ENCODE results near the gene COL19A1.

The COL19A1 gene

DNA sequence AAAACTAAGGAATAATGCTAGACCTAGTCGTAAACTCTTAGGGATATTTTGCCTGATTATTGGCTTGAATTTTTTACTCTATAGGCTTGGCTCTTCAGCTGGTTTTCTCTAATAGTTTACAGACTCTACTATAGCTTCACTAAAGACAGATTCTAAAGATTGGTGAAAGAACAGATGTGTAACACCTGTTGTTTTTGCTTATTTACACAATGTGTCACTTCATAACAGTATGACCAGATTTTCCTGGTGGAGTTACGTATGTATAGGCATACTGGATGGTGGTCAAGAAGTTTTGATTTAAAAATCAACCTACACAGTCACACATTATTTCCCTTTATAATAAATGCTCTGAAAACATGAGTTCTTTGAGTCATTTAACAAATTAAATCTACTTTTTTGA, 4.8 kb downstream of the COL19A1 start:
- TF ChIP-seq, protein P1, sequence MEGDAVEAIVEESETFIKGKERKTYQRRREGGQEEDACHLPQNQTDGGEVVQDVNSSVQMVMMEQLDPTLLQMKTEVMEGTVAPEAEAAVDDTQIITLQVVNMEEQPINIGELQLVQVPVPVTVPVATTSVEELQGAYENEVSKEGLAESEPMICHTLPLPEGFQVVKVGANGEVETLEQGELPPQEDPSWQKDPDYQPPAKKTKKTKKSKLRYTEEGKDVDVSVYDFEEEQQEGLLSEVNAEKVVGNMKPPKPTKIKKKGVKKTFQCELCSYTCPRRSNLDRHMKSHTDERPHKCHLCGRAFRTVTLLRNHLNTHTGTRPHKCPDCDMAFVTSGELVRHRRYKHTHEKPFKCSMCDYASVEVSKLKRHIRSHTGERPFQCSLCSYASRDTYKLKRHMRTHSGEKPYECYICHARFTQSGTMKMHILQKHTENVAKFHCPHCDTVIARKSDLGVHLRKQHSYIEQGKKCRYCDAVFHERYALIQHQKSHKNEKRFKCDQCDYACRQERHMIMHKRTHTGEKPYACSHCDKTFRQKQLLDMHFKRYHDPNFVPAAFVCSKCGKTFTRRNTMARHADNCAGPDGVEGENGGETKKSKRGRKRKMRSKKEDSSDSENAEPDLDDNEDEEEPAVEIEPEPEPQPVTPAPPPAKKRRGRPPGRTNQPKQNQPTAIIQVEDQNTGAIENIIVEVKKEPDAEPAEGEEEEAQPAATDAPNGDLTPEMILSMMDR (IDR thresholded peaks at IDR 0.05; ENCODE audit: low read depth, low read length) = no peak
- DNase-seq (ENCODE audit: low read depth, low spot score) = no peak
- no peak overlapping the region for H3K4me3 ChIP-seq (ENCODE audit: low read depth, low read length)
- in situ Hi-C loops (cut with HindIII; ENCODE audit: low sequenced_read_pairs) = no loop called here

DNA sequence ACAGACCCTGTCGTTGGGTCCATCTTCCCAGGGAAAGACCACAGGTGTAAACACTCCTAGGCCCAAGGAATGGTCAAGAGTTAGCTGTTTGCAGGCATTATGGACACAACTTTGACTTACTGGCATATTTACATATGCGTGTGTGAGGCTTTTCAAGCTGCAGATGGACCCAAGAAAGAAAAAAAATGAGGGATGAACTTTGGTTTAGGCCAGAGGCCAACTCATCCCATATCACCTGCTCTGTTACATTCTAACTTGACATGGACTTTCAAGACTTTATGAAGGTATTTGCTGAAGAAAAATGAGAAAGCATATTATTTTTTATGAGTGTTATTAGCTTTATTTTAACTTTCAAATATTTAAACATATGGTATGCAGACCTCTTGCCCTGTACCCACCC, 6.9 kb downstream of the COL19A1 start:
- no peak for DNase-seq (ENCODE audit: low read depth, low spot score)
- TF ChIP-seq, protein P1 (IDR thresholded peaks at IDR 0.05; ENCODE audit: low read depth, low read length) = no peak
- no peak overlapping the region for H3K4me3 ChIP-seq (ENCODE audit: low read depth, low read length)
- in situ Hi-C loops (cut with HindIII; ENCODE audit: low sequenced_read_pairs) = no loop called here

DNA sequence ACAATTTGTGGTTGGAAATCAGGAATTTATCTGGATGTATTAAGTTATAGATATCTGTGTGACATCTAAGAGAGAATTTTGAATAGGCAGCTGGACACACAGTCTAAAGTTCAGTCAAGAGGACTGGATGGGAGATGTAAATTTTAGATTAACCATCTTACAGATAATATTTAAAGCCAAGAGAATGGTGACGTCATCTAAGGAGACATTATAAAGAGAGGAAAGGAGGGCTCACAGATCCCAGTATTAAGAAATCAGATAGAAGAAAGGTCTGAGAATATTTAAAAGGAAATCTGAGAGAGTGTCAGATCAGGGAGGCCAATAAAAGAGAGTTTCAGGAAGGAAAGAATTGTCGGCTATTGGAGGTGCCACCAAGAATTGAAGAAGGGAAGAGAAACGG, 9.4 kb downstream of the COL19A1 start:
- TF ChIP-seq, protein P1 (IDR thresholded peaks at IDR 0.05; ENCODE audit: low read depth, low read length) = no peak
- DNase-seq (ENCODE audit: low read depth, low spot score) = no peak
- no peak overlapping the region for H3K4me3 ChIP-seq (ENCODE audit: low read depth, low read length)
- in situ Hi-C loops (cut with HindIII; ENCODE audit: low sequenced_read_pairs) = no loop called here

DNA sequence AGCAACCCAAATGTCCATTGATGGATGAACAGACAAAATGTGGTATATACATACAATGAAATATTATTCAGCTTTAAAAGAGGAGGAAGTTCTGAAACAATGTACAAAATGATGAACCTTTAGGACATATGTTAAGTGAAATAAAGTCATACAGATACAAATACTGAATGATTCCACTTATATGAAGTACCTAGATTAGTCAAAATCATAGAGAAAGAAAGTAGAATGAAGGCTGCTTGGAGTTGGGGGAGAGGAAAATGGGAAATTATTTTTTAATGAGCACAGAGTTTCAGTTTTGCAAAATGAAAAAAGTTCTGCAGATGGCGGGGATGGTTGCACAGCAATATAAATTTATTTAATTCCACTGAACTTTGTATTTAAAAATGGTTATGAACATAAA, 12.4 kb downstream of the COL19A1 start:
- no peak overlapping the region for H3K4me3 ChIP-seq (ENCODE audit: low read depth, low read length)
- TF ChIP-seq, protein P1 (IDR thresholded peaks at IDR 0.05; ENCODE audit: low read depth, low read length) = no peak
- no peak for DNase-seq (ENCODE audit: low read depth, low spot score)
- in situ Hi-C loops (cut with HindIII; ENCODE audit: low sequenced_read_pairs) = no loop called here

DNA sequence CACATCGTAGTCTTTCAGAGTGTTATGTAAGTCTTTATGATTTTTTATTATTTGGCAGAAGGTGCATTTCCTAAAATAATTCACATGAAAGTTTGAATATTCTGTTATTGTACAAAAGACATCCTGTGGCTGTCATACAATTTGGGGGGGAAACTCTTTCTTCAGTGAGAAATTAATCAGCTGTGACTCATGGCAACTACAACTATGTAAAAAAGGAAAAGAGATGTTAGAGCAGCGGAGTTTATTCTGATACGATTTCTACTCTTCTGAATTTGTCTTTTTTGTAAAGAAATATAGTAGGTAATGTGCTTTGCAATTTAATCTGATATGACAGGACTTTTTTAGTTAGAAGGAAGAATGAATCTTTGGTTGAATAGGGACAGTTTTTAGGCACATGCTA, 14.2 kb downstream of the COL19A1 start:
- TF ChIP-seq, protein P1 (IDR thresholded peaks at IDR 0.05; ENCODE audit: low read depth, low read length) = no peak
- in situ Hi-C loops (cut with HindIII; ENCODE audit: low sequenced_read_pairs) = no loop called here
- H3K4me3 ChIP-seq (ENCODE audit: low read depth, low read length) = no peak overlapping the region
- no peak for DNase-seq (ENCODE audit: low read depth, low spot score)

DNA sequence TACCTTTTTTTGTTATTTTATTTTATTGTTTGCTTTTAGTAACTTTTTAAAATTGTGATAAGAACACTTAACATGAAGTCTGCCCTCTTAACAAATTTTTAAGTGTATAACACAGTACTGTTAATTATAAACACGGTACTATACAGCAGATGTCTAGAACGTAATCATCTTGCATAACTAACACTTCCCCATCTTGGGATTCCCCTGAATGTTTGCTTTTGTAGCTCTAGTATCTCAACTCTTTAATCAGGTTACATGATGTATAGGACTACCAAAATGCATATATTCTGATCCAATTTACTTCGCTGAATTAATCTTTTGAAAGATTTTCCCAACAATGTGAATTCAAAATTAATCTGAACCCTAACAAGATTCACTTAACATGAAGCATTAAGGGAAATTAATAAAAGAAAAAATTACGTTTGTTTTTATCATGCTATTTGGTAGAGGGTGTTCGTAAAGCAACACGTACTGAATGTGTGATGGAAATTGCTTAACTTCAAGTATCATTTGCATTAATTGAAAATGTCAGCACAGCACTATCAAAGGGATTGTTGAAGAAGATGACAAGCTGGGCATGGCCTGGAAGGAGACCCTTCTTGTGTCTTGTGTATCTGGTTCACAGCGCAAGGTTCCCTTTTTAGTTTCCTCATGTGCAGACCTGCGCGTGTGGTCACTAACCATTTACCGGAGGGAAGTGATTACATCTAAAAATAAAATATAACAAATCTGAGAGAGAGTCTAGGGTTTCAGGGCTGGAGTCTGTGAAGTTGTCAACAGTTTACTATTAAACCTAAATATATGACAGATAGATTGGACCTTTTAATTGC, 15.2 kb downstream of the COL19A1 start:
- in situ Hi-C loops (cut with HindIII; ENCODE audit: low sequenced_read_pairs) = no loop called here
- TF ChIP-seq, protein P1 (IDR thresholded peaks at IDR 0.05; ENCODE audit: low read depth, low read length) = no peak
- no peak for DNase-seq (ENCODE audit: low read depth, low spot score)
- no peak overlapping the region for H3K4me3 ChIP-seq (ENCODE audit: low read depth, low read length)
